Measurements from ENCODE around the gene SRF.
A peak's percentile ranks its signal among the peaks of the same experiment; 100 is the strongest.
"Not testable (repeated sequence)": the region's sequence is repeated elsewhere in the genome, so short reads cannot be mapped to it uniquely, and the experiment has no call there.

The SRF gene

GRCh38 chr6:43170931-43171706, at the start of gene SRF:
TSS of gene SRF (plus strand) at chr6:43171269. CDS start at chr6:43171657, 388 bp downstream.
- peak; percentile 99 for DNase-seq

DNA sequence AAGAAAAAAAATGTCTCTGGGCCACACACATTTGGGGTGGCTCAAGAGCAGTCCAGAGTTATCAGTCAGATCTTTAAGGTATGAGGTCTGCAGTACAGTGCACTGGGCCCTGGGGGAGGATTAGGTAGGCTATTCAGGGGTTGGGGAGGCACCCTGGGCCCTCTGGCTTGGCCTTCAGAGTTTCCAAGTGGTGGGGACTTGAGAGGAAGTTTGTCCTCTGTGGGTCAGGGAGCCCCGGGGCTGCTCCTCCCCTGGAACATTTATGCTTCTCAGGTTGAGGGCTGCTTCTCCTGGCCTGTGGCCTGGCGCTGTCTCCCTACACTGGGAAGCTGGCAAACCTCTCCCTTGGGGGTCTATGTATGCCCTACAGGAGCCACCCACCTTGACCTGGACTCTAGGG, 48.9 kb upstream of the SRF start:
- DNase-seq: no peak

DNA sequence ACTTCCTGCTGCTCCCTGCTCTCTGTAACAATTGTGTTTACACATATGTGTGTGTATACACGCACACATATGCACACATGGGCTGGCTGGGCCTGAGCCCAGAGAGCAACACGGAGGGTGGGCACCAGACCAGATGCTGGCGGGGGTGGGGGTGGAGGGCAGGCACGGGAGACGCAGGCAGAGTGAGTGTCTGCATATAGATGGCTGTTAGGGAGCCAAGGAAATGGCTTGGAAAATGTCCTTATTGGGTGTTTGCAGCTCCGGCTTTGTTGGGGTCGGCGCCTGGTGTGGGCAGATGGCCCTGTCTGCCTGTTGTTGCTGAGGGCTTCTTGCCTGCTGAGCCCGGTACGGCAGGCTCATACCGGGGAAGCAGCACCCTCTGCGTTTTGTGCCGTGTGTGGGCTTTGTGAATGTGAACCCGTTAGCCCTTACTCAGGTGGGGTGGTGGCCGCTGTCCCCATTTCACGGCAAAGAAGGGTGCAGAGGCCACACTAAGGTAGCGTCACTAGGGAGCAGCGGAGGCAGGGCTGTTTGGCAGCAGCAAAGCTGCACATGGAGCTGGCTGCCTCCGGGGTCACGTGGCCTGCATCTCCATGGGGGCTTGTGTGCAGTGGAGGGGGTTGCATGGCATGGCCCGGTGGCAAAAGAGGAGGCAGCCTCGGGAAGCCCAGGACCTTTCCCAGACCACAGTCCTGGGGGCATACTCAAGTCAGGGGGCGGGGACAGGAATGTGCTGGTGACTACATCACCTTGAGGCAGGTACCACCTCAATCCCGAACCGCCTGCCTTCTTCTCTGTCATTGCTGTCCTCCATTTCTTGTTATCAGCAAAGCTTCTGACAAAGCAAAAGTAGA, 47.4 kb upstream of the SRF start:
- DNase-seq: no peak

- DNase-seq: no peak
Measured at GRCh38 chr6:43124481-43124880, 46.6 kb upstream of the SRF start.

DNA sequence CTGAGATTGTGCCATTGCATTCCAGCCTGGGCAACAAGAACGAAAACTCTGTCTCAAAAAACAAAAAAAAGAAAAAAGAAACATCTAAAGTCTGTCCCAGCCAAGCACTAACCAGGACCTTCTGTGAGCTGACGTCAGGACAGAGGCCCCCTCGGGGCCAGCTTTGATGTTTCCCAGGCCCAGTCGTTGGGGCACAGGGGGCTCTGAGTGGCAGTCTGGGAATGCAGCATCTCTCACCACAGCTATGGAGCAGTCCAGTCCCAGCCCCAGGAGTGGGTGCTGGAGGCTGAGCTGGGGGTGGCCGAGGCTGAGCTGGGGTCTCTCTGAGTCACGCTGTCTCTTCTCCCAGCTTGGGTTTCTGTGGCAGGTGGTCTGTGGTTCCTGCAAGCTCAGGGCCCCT, 46.0 kb upstream of the SRF start:
- no peak for DNase-seq

GRCh38 chr6:43125555-43125954, 45.5 kb upstream of the SRF start:
- DNase-seq: no peak

GRCh38 chr6:43127180-43127579, 43.9 kb upstream of the SRF start:
- DNase-seq: no peak

GRCh38 chr6:43127877-43128276, 43.2 kb upstream of the SRF start:
- DNase-seq: no peak

DNA sequence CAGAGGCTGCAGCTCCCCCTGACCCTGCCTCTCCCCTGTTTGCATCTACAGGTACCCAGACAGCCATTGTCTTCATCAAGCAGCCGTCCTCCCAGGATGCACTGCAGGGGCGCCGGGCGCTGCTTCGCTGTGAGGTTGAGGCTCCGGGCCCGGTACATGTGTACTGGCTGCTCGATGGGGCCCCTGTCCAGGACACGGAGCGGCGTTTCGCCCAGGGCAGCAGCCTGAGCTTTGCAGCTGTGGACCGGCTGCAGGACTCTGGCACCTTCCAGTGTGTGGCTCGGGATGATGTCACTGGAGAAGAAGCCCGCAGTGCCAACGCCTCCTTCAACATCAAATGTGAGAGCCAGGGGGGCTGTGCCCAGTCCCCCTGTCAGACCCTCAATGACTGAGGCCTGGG, 42.1 kb upstream of the SRF start:
- DNase-seq: no peak

GRCh38 chr6:43129434-43130194, 41.5 kb upstream of the SRF start:
- no peak for DNase-seq

DNA sequence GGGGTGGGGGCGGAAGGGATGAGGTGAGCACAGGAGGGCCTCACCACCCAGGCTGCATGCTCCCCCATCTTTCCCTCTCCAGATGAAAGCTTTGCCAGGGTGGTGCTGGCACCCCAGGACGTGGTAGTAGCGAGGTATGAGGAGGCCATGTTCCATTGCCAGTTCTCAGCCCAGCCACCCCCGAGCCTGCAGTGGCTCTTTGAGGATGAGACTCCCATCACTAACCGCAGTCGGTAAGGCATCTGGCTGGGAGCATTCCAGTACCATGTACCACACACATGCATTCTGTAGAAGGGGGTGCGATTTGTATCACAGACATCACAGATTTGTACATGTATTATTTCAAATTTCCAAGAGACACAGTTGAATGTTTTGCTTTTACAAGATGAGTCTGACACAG, 40.6 kb upstream of the SRF start:
- DNase-seq: no peak

DNA sequence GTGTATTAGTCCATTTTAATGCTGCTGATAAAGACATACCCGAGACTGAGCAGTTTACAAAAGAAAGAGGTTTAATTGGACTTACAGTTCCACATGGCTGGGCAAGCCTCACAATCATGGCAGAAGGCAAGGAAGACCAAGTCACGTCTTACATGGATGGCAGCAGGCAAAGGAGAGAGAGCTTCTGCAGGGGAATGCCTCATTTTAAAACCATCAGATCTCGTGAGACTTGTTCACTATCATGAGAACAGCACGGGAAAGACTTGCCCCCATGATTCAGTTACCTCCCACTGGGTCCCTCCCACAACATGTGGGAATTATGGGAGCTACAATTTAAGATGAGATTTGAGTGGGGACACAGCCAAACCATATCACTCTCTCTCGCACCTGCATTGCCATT, 39.7 kb upstream of the SRF start:
- DNase-seq: not testable (repeated sequence)

DNA sequence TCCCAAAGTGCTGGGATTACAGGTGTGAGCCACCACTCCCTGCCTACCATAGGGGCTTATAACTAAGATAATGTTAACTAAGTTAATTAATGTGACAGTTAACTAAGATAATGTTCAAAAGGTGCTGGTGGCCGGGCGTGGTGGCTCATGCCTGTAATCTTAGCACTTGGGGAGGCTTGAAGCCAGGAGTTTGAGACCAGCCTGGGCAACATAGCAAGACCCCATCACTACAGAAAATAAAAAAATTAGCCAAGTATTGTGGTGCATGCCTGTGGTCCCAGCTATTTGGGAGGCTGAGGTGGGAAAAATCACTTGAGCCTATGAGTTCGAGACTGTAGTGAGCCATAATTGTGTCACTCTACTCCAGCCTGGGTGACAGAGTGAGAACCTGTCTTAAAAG, 32.8 kb upstream of the SRF start:
- no peak for DNase-seq

DNA sequence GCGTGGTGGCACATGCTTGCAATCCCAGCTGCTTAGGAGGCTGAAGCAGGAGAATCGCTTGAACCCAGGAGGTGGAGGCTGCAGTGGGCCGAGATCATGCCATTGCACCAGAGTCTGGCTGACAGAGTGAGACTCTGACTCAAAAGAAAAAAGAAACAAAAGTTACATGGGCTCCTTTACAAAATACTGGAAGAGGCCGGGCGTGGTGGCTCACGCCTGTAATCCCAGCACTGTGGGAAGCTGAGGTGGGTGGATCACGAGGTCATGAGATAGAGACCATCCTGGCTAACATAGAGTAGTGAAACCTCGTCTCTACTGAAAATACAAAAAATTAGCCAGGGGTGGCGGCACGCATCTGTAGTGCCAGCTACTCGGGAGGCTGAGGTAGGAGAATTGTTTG, 31.1 kb upstream of the SRF start:
- not testable (repeated sequence) for DNase-seq

GRCh38 chr6:43141644-43142043, 29.4 kb upstream of the SRF start:
- DNase-seq: no peak

DNA sequence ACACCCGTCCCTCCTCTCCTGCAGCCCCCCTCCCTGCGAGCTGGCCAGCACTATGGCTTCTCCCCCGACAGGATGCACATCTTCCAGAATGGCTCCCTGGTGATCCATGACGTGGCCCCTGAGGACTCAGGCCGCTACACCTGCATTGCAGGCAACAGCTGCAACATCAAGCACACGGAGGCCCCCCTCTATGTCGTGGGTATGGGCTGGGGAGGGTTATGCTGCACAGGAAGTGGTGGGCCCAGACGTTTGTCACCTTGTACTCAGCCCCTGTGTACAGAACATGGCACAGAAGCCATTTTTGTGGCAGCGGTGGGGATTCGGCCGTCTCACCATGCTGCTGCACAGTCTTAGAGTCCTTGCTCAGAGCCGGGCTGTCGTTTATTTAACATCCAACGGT, 29.0 kb upstream of the SRF start:
- peak; percentile 25 for DNase-seq

DNA sequence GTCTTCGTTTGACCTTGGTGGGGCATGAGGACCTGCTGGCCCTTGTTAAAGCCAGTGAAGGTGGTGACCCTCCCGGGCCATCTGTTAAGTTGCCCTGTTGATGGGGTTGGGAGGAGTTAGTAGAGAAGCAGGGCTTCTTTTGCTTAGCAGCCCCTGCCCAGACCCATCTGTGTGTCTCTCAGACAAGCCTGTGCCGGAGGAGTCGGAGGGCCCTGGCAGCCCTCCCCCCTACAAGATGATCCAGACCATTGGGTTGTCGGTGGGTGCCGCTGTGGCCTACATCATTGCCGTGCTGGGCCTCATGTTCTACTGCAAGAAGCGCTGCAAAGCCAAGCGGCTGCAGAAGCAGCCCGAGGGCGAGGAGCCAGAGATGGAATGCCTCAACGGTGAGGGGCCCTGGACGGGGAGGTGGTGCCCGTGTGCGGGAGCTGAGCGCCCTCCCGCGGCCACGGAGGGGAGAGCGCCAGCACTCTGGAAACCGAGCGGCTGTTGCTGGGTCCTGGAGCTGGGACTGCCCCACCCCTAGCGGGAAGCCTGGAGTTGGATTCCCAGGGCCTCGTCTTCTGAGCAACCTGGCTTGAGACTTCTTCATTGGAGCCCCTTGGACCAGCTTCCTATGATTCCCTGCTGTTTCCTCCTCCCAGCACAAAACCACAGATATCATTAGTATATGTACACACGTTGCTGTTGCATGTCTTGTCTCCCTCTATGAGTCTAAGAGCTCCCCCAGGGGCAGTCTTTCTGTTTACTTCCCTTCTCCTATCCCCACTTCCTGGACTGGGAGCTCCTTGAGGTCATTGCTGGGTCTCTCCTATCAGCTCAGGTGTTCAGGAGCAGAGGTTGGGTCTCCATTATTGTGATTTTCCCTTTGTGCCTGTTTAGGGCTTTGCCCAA, 27.6 kb upstream of the SRF start:
- DNase-seq: peak; percentile 73

GRCh38 chr6:43144879-43145278, 26.2 kb upstream of the SRF start:
- no peak for DNase-seq

GRCh38 chr6:43146261-43146660, 24.8 kb upstream of the SRF start:
- DNase-seq: no peak

DNA sequence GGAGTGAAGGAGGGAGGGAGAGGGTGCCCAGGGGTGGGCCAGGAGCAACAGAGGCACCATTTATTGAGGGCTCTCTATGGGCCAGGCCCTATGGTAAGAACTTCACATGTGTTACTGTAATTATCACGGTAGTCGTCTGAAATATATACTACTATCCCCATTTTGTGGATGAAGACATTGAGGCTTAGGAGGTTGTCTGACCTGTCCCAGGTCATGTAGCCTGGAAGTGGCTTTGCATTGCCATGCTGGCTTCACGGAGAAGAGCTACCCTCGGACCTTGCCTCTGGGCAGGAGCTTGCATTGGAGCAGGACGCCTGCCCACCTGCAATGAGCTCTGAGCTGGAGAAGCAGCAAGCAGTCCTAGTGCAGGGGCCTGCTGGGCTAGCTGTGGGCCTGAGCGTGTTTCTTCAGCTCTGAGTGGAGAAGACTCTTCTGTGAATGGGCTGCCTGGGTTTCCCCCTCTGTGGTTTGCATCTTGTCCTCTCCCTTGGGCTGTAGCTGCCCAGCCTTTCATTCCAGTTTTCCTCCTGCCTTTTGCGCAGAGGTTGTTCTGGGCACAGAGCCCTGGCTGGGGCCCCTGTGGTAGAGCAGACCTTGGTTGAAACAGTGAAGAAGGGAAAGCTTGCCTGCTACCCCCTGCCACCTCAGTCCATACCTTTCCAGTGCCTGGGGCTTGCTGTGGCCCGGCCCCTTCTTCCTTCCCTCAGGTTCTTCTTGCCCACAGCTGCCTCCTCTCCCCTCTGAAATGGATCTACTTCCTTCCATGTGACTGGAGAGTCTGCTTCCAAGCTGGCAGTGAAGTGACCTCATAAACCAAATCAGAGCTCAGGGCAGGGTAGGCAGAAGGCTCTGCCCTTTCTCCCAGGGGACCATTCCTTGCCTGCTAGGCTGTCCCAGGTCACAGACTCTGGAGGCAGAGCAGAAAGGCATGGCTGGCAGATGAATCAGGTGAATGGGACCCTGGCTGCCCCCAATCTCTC, 24.1 kb upstream of the SRF start:
- no peak for DNase-seq

All from CD4-positive, alpha-beta T cell treated with Interleukin-15 for 1 hour (primary cell).